H9 (cell line): ENCODE data around the gene USP36. TPM values are rescaled to one million over a fixed set of nuclear protein-coding genes. Genes with fewer than 3 reads are reported as not detected.

Source experiments
- DNase-seq: peaks from one replicate; pipeline ENCODE4 v3.0.0-alpha.2; 2017
- H2AFZ ChIP-seq: one replicate; pipeline ENCODE4 v1.6.1; 2013; ENCODE audit warnings: mild to moderate bottlenecking, low read length, control low read depth, moderate library complexity
- H2AK5ac ChIP-seq: 2 replicates; pipeline ENCODE4 v1.6.1; 2013; ENCODE audit warnings: low read length, control low read depth, mixed read lengths; ENCODE audit not compliant: insufficient read length
- H2BK120ac ChIP-seq: one replicate; pipeline ENCODE4 v1.6.1; 2013; ENCODE audit warnings: low read depth, mild to moderate bottlenecking, low read length, control low read depth, inconsistent platforms; ENCODE audit not compliant: poor library complexity, severe bottlenecking
- H2BK12ac ChIP-seq: 2 replicates; pipeline ENCODE4 v1.6.1; 2013; ENCODE audit warnings: low read length, control low read depth, mixed read lengths, low read depth; ENCODE audit not compliant: insufficient read length
- H2BK15ac ChIP-seq: 2 replicates; pipeline ENCODE4 v1.6.1; 2013; ENCODE audit warnings: low read depth, low read length, control low read depth
- H2BK20ac ChIP-seq: one replicate; pipeline ENCODE4 v1.6.1; 2013; ENCODE audit warnings: low read depth, mild to moderate bottlenecking, low read length, control low read depth, inconsistent platforms; ENCODE audit not compliant: poor library complexity, severe bottlenecking
- H2BK5ac ChIP-seq: 2 replicates; pipeline ENCODE4 v1.6.1; 2013; ENCODE audit warnings: low read length, control low read depth, mixed read lengths; ENCODE audit not compliant: insufficient read length
- H3K14ac ChIP-seq: 2 replicates; pipeline ENCODE4 v1.6.1; 2013; ENCODE audit warnings: low read length, control low read depth; ENCODE audit not compliant: insufficient read depth
- H3K18ac ChIP-seq: 2 replicates; pipeline ENCODE4 v1.6.1; 2013; ENCODE audit warnings: low read depth, mild to moderate bottlenecking, mixed read lengths, low read length, control low read depth; ENCODE audit not compliant: insufficient read length
- H3K23ac ChIP-seq: 2 replicates; pipeline ENCODE4 v1.6.1; 2013; ENCODE audit warnings: low read length, control low read depth, mixed read lengths, low read depth; ENCODE audit not compliant: insufficient read length
- H3K23me2 ChIP-seq: 2 replicates; pipeline ENCODE4 v1.6.1; 2013; ENCODE audit warnings: low read depth, mild to moderate bottlenecking, mixed read lengths, low read length, control low read depth; ENCODE audit not compliant: insufficient read length, poor library complexity, severe bottlenecking
- H3K27ac ChIP-seq: 2 replicates; pipeline ENCODE4 v1.5.1; 2013; ENCODE audit warnings: low read length, control low read depth, mixed read lengths, low read depth; ENCODE audit not compliant: insufficient read length
- H3K27me3 ChIP-seq: 2 replicates; pipeline ENCODE4 v1.6.1; 2013; ENCODE audit warnings: low read length, control low read depth, inconsistent platforms; ENCODE audit not compliant: insufficient read depth
- H3K4ac ChIP-seq: 2 replicates; pipeline ENCODE4 v1.6.1; 2013; ENCODE audit warnings: low read depth, mild to moderate bottlenecking, control low read depth, inconsistent platforms, low read length, moderate library complexity
- H3K4me1 ChIP-seq: 2 replicates; pipeline ENCODE4 v1.6.1; 2013; ENCODE audit warnings: low read length, control low read depth, inconsistent platforms; ENCODE audit not compliant: insufficient read depth
- H3K4me2 ChIP-seq: 2 replicates; pipeline ENCODE4 v1.6.1; 2013; ENCODE audit warnings: low read length, control low read depth, mixed read lengths; ENCODE audit not compliant: insufficient read length, insufficient read depth
- H3K56ac ChIP-seq: 2 replicates; pipeline ENCODE4 v1.6.1; 2013; ENCODE audit warnings: low read depth, mild to moderate bottlenecking, mixed read lengths, low read length, control low read depth; ENCODE audit not compliant: insufficient read length
- H3K79me1 ChIP-seq: 2 replicates; pipeline ENCODE4 v1.6.1; 2013; ENCODE audit warnings: low read depth, mild to moderate bottlenecking, moderate library complexity, low read length, control low read depth, inconsistent platforms; ENCODE audit not compliant: insufficient read depth, poor library complexity, severe bottlenecking
- H3K79me2 ChIP-seq: 2 replicates; pipeline ENCODE4 v1.6.1; 2013; ENCODE audit warnings: low read length, control low read depth, inconsistent platforms; ENCODE audit not compliant: insufficient read depth
- H3K9ac ChIP-seq: 2 replicates; pipeline ENCODE4 v1.6.1; 2013; ENCODE audit warnings: low read length, control low read depth, mixed read lengths; ENCODE audit not compliant: insufficient read length; ENCODE audit errors: extremely low read depth
- H3K9me3 ChIP-seq: one replicate; pipeline ENCODE4 v1.6.1; 2013; ENCODE audit warnings: low read depth, low read length, inconsistent platforms; ENCODE audit not compliant: control insufficient read depth
- H3T11ph ChIP-seq: one replicate; pipeline ENCODE4 v1.6.1; 2013; ENCODE audit warnings: mild to moderate bottlenecking, low read length, control low read depth, inconsistent platforms
- H4K20me1 ChIP-seq: one replicate; pipeline ENCODE4 v1.6.1; 2013; ENCODE audit not compliant: control insufficient read depth, insufficient read length, insufficient read depth
- H4K5ac ChIP-seq: 2 replicates; pipeline ENCODE4 v1.6.1; 2013; ENCODE audit warnings: low read depth, mild to moderate bottlenecking, mixed read lengths, low read length, control low read depth; ENCODE audit not compliant: insufficient read length
- H4K8ac ChIP-seq: replicated peaks from 2 replicates; pipeline ENCODE4 v1.6.1; 2013; ENCODE audit warnings: low read length, control low read depth, mixed read lengths, low read depth; ENCODE audit not compliant: insufficient read length
- H4K91ac ChIP-seq: 2 replicates; pipeline ENCODE4 v1.6.1; 2013; ENCODE audit warnings: low read depth, mild to moderate bottlenecking, moderate library complexity, mixed read lengths, low read length, control low read depth; ENCODE audit not compliant: insufficient read length
- H3K27ac Mint-ChIP-seq, 3 experiments: 2 replicates in 2 of 3; 3 replicates in 1 of 3; pipeline ENCODE4 v1.8.0; 2020 to 2021; ENCODE audit warnings: mixed read lengths in 3 of 3, mild to moderate bottlenecking in 1 of 3, moderate library complexity in 1 of 3
- H3K27me3 Mint-ChIP-seq: 2 replicates; pipeline ENCODE4 v1.8.0; 2021; ENCODE audit warnings: low read depth, mild to moderate bottlenecking, moderate library complexity, mixed read lengths
- H3K36me3 Mint-ChIP-seq, 3 experiments: 2 replicates in 2 of 3; 3 replicates in 1 of 3; pipeline ENCODE4 v1.8.0; 2020 to 2021; ENCODE audit warnings: low read depth in 3 of 3, mixed read lengths in 3 of 3; ENCODE audit not compliant: insufficient read depth in 1 of 3
- H3K4me1 Mint-ChIP-seq, 2 experiments: 2 replicates each; pipeline ENCODE4 v1.8.0; 2020; ENCODE audit warnings: mixed read lengths in 2 of 2
- H3K4me3 Mint-ChIP-seq, 2 experiments: 2 replicates in 1 of 2; 3 replicates in 1 of 2; pipeline ENCODE4 v1.8.0; 2020 to 2021; ENCODE audit warnings: mild to moderate bottlenecking in 2 of 2, mixed read lengths in 2 of 2, moderate library complexity in 1 of 2
- H3K9me3 Mint-ChIP-seq, 2 experiments: 2 replicates in 1 of 2; 3 replicates in 1 of 2; pipeline ENCODE4 v1.8.0; 2020; ENCODE audit warnings: mild to moderate bottlenecking in 2 of 2, mixed read lengths in 2 of 2, moderate library complexity in 1 of 2
- WGBS: extraction: QIAGEN DNeasy Blood & Tissue Kit; methylation state at CpG from one replicate; pipeline ENCODE4 v1.1.7; 2013; ENCODE audit warnings: missing lambda C conversion rate, low lambda C conversion rate, mixed read lengths; ENCODE audit not compliant: insufficient read length; ENCODE audit errors: extremely low coverage; 5-methylcytosine and 5-hydroxymethylcytosine counted together
- total RNA-seq: library from RNA; stranded (reverse); gene quantifications from 2 replicates; pipeline ENCODE4 v1.2.1, GENCODE V29; 2021
- TF ChIP-seq, protein P1 (sequence below): fragments of 200-600 bp; sonication (generic); conservative IDR thresholded peaks from 3 replicates; pipeline ENCODE4 v1.8.0; 2021; ENCODE audit warnings: antibody characterized with exemption, mild to moderate bottlenecking

The USP36 gene
- total RNA-seq, 1 experiment from 2014 or later = 106 TPM

- Histone ChIP-seq H3K18ac (no peak overlapping the region), H4K8ac (no peak overlapping the region), H2AFZ (no peak overlapping the region), H3K9ac (no peak overlapping the region), H2BK120ac (no peak overlapping the region), H3K23ac (no peak overlapping the region), H3K4me2 (no peak overlapping the region), H3K79me1 (peaks cover 3% of the 10 kb centered on the region), H3K9me3 (no peaks in the 10 kb centered on the region), H2BK15ac (no peak overlapping the region), H3K14ac (no peak overlapping the region), H4K5ac (no peak overlapping the region), H4K20me1 (no peaks in the 10 kb centered on the region), H2BK12ac (no peak overlapping the region), H4K91ac (no peak overlapping the region), H3K23me2 (peaks cover 4% of the 10 kb centered on the region), H2BK5ac (no peak overlapping the region), H2AK5ac (no peak overlapping the region), H3K56ac (no peak overlapping the region), H3T11ph (no peak overlapping the region), H3K27ac (no peak overlapping the region), H3K79me2 (peaks cover 16% of the 10 kb centered on the region; the same call in 1 of the 2 replicates), H2BK20ac (no peak overlapping the region), H3K4ac (no peak overlapping the region), H3K27me3 (no peaks in the 10 kb centered on the region), H3K4me1 (no peaks in the 10 kb centered on the region)
- Mint-ChIP-seq H3K27ac (no peak overlapping the region; a peak in 1 of 7 replicates), H3K9me3 (no peaks in the 10 kb centered on the region), H3K27me3 (peaks cover 2% of the 10 kb centered on the region; the same call in 1 of the 2 replicates), H3K4me1 (peaks cover 22% of the 10 kb centered on the region in 2 experiments), H3K4me3 (peak overlapping the region in 1 of 2 experiments; percentile 26; a peak in 1 of 5 replicates), H3K36me3 (peaks cover 0 to 5% (median 2%) of the 10 kb centered on the region in 3 experiments; a peak in 4 of 7 replicates)
- peak; percentile 85 for DNase-seq
- no CpG with 5 or more reads among the region's 10 CpGs for WGBS
- TF ChIP-seq, protein P1, sequence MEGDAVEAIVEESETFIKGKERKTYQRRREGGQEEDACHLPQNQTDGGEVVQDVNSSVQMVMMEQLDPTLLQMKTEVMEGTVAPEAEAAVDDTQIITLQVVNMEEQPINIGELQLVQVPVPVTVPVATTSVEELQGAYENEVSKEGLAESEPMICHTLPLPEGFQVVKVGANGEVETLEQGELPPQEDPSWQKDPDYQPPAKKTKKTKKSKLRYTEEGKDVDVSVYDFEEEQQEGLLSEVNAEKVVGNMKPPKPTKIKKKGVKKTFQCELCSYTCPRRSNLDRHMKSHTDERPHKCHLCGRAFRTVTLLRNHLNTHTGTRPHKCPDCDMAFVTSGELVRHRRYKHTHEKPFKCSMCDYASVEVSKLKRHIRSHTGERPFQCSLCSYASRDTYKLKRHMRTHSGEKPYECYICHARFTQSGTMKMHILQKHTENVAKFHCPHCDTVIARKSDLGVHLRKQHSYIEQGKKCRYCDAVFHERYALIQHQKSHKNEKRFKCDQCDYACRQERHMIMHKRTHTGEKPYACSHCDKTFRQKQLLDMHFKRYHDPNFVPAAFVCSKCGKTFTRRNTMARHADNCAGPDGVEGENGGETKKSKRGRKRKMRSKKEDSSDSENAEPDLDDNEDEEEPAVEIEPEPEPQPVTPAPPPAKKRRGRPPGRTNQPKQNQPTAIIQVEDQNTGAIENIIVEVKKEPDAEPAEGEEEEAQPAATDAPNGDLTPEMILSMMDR = peak; percentile 81
Observed at GRCh38 chr17:78842881-78843565, 2.4 kb upstream of the USP36 start.
